Amygdala (tissue), 56 donors: ENCODE data around the gene C5orf22.

Experiments used
- DNase-seq, 56 donors: peaks; one replicate each; lab custom pipeline; 2025; lab: John Stamatoyannopoulos, UW

C5orf22 gene

GRCh38 chr5:31598640-31599611 lies 66.8 kb downstream of the C5orf22 start:
- DNase-seq, result no peak

GRCh38 chr5:31602305-31602704 lies 70.2 kb downstream of the C5orf22 start:
- peak in 1 of 56 donors; percentile 37 for DNase-seq

- no peak for DNase-seq
These were observed 72.1 kb downstream of the C5orf22 start for GRCh38 chr5:31604240-31604639.

GRCh38 chr5:31604644-31605043 lies 72.5 kb downstream of the C5orf22 start:
- no peak for DNase-seq
